Fibroblast of pulmonary artery (primary cell): ENCODE data around the gene CEP164.

Source experiments
- DNase-seq: peaks from one replicate; pipeline ENCODE4 v3.0.0-alpha.2; 2010; ENCODE audit warnings: low read depth
- H3K4me3 ChIP-seq: replicated peaks from 2 replicates; pipeline ENCODE4 v1.5.1; 2011; ENCODE audit warnings: low read depth, mild to moderate bottlenecking, control low read depth, low read length, moderate library complexity
- TF ChIP-seq, protein P1 (sequence below): IDR thresholded peaks from 2 replicates; pipeline ENCODE4 v1.5.1; 2011; ENCODE audit warnings: mild to moderate bottlenecking, control low read depth, low read length, inconsistent platforms; ENCODE audit errors: missing control alignments

Gene CEP164

GRCh38 chr11:117296881-117297280 lies 30.8 kb upstream of the CEP164 start:
- DNase-seq, result no peak
- H3K4me3 ChIP-seq, result no peak overlapping the region
- TF ChIP-seq, protein P1, sequence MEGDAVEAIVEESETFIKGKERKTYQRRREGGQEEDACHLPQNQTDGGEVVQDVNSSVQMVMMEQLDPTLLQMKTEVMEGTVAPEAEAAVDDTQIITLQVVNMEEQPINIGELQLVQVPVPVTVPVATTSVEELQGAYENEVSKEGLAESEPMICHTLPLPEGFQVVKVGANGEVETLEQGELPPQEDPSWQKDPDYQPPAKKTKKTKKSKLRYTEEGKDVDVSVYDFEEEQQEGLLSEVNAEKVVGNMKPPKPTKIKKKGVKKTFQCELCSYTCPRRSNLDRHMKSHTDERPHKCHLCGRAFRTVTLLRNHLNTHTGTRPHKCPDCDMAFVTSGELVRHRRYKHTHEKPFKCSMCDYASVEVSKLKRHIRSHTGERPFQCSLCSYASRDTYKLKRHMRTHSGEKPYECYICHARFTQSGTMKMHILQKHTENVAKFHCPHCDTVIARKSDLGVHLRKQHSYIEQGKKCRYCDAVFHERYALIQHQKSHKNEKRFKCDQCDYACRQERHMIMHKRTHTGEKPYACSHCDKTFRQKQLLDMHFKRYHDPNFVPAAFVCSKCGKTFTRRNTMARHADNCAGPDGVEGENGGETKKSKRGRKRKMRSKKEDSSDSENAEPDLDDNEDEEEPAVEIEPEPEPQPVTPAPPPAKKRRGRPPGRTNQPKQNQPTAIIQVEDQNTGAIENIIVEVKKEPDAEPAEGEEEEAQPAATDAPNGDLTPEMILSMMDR, result no peak

- no peak overlapping the region for H3K4me3 ChIP-seq
- TF ChIP-seq, protein P1, result no peak
- DNase-seq, result no peak
Observed at GRCh38 chr11:117298195-117298594, 29.5 kb upstream of the CEP164 start.

DNA sequence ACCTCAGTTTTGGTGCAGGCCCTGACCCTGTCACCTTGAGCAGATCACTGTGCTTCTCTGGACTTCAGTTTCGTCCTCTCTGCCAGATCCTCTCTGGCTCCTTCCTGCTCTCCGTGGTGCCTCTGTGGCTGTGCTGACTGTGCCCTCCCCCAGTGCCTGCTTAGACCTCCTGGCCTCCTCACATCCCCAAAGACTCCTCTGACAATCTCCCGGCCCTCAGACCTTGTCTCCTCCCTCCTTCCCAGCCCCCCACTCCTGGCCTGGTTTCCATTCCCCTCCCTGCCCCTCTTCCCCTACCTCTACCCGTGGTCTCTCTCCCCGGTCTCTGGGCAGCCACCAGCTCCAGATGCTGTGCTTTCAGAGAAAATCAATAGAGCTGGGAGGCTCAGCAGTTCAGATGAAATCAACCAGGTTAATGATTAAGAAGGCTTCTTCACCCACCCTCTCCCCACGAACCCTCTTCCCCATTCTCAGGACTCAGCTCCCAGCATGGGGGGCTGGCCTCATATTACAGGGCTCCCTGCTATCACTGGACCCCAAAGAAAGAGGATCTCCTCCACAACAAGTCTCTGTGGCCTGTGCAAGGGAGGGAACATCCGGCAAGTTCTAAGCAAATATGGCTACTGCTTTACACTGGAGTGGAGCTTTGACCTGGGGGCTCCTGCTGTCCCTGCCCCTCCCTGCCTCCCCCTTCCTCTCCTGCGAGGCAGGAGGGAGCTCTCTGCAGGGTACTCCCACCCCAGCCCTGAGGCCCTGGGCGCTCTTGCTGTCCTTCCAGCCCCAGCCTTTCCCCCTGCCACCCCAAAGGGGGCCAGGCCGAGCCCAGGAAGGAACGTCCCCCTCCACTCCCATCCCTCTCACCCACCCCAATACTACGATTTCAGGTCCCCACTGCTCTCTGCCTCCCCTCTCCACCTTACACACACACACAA lies 28.0 kb upstream of the CEP164 start:
- no peak overlapping the region for H3K4me3 ChIP-seq
- TF ChIP-seq, protein P1, result no peak
- no peak for DNase-seq

- TF ChIP-seq, protein P1, result no peak
- peak; percentile 26 for DNase-seq
- no peak overlapping the region for H3K4me3 ChIP-seq
Observed at GRCh38 chr11:117300283-117300663, 27.4 kb upstream of the CEP164 start.

DNA sequence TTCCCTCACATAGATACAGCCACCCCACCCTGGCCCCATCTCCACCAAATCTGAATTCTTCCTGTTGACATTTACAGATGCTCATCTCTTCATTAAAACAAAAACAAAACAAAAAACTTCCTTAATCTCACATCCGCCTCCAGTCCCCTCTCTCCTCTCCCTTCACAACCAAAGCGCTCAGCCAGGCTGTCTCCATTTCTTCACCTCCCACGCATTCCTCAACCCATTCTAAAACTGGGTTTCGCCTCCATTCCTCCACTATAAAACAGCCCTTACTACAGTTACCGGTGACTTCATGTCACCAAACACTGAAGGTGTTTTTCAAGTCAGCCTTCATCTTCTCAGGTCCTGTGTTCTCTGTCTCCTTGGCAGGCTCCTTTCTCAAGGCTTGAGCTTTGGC lies 26.9 kb upstream of the CEP164 start:
- TF ChIP-seq, protein P1, result no peak
- H3K4me3 ChIP-seq, result no peak overlapping the region
- peak; percentile 70 for DNase-seq

GRCh38 chr11:117302228-117302627 lies 25.4 kb upstream of the CEP164 start:
- no peak overlapping the region for H3K4me3 ChIP-seq
- TF ChIP-seq, protein P1, result no peak
- no peak for DNase-seq

- no peak overlapping the region for H3K4me3 ChIP-seq
- TF ChIP-seq, protein P1, result no peak
- DNase-seq, result no peak
Observed at GRCh38 chr11:117303101-117303500, 24.6 kb upstream of the CEP164 start.
